Spleen (tissue), 11 donors: ENCODE data around the gene USP37. TPM values are rescaled to one million over a fixed set of nuclear protein-coding genes. Genes with fewer than 3 reads are reported as not detected.
A peak's percentile ranks its signal among the peaks of the same experiment; 100 is the strongest.

Experiments used
- DNase-seq: peaks from one replicate; pipeline ENCODE4 v3.0.0-alpha.2; 2020
- H3K27ac ChIP-seq, 8 donors: fragments of 200-600 bp; sonication (generic) in 7 of 8; 1 replicate in 4 of 8; 2 replicates in 4 of 8; pipeline versions ENCODE4 v1.5.0 to v1.8.0; 2016 to 2021; ENCODE audit warnings: inconsistent platforms in 4 of 8, mild to moderate bottlenecking in 4 of 8, moderate library complexity in 1 of 8
- H3K27me3 ChIP-seq, 7 donors: fragments of 200-600 bp; sonication (generic) in 6 of 7; replicated peaks in 1 of 7; 1 replicate in 4 of 7; 2 replicates in 3 of 7; pipeline versions ENCODE4 v1.5.0 to v1.8.0; 2016 to 2021; ENCODE audit warnings: inconsistent platforms in 3 of 7, mild to moderate bottlenecking in 1 of 7
- H3K36me3 ChIP-seq, 6 donors: fragments of 200-600 bp; sonication (generic) in 5 of 6; 1 replicate in 4 of 6; 2 replicates in 2 of 6; pipeline versions ENCODE4 v1.5.0 to v1.8.0; 2016 to 2021; ENCODE audit warnings: inconsistent platforms in 2 of 6
- H3K4me1 ChIP-seq, 6 donors: fragments of 200-600 bp; sonication (generic) in 5 of 6; 1 replicate in 3 of 6; 2 replicates in 3 of 6; pipeline versions ENCODE4 v1.5.0 to v1.8.0; 2016 to 2021; ENCODE audit warnings: inconsistent platforms in 3 of 6
- H3K4me3 ChIP-seq, 8 donors: fragments of 200-600 bp; sonication (generic) in 7 of 8; 1 replicate in 4 of 8; 2 replicates in 4 of 8; pipeline versions ENCODE4 v1.5.0 to v1.8.0; 2016 to 2021; ENCODE audit warnings: inconsistent platforms in 4 of 8, mild to moderate bottlenecking in 4 of 8, moderate library complexity in 2 of 8
- H3K9me3 ChIP-seq, 8 donors: fragments of 200-600 bp; sonication (generic) in 7 of 8; 1 replicate in 4 of 8; 2 replicates in 4 of 8; pipeline versions ENCODE4 v1.5.0 to v1.8.0; 2016 to 2021; ENCODE audit warnings: inconsistent platforms in 4 of 8
- POLR2A ChIP-seq, 3 donors: fragments of 450-650 bp; IDR thresholded peaks; one replicate each; pipeline ENCODE4 v1.5.1; 2017; ENCODE audit warnings: antibody characterized with exemption in 3 of 3, mild to moderate bottlenecking in 1 of 3
- POLR2AphosphoS5 ChIP-seq, 3 donors: sonication (generic); formaldehyde crosslinking; IDR thresholded peaks; one replicate each; pipeline ENCODE4 v1.5.1; 2017; ENCODE audit warnings: antibody characterized with exemption in 3 of 3
- WGBS, 5 donors: extraction: QIAGEN DNeasy Blood & Tissue Kit in 3 of 5; methylation state at CpG; one replicate each; pipeline versions ENCODE4 v1.1.5 to v1.1.7; 2013 to 2018; 5-methylcytosine and 5-hydroxymethylcytosine counted together
- intact Hi-C: fragments of 100-400 bp; cut with DNase I; formaldehyde crosslinking; loops from one replicate; pipeline ENCODE4 v1.15.0; 2023; ENCODE audit warnings: low total_unique reads
- polyA plus RNA-seq, 3 donors: library from polyadenylated mRNA; stranded (reverse); fragments of 200-250 nt; gene quantifications; one replicate each; pipeline ENCODE4 v1.2.1, GENCODE V29; 2013
- total RNA-seq, 7 donors: library from RNA; depleted of rRNA in 3 of 7; stranded (reverse); fragments of >200 nt in 3 of 7; fragmentation: NEBNext Ultra II Directional in 4 of 7; extraction: Animal tissue kit (Norgen Biotek cat#: 25700) in 4 of 7; gene quantifications; one replicate each; pipeline versions ENCODE4 v1.1.0 to v1.2.1, GENCODE V29; 2016 to 2021
- TF ChIP-seq, protein P1 (sequence below), 11 experiments: fragments of 200-600 bp in 7 of 11; fragments of 450-650 bp in 4 of 11; sonication (generic) in 4 of 11; IDR thresholded peaks in 8 of 11; conservative IDR thresholded peaks in 3 of 11; 1 replicate in 7 of 11; 2 replicates in 4 of 11; pipeline versions ENCODE4 v1.4.0 to v1.8.0; 2016 to 2021; ENCODE audit warnings: antibody characterized with exemption in 11 of 11, inconsistent platforms in 4 of 11, mild to moderate bottlenecking in 1 of 11
- donor health status: healthy with polysubstance abuse.
- donor health status: DM: no; HTN: no; CAD: no; lungs with moderate emphysema.
- donor health status: DM: no; HTN: no; CAD: no.
- donor health status: Bipolar disorder and iron deficiency.
- donor health status: healthy.
- donor health status: DM: no; HTN: no; CAD: no.
- donor health status: DM: yes; HTN: yes; CAD: no.

Gene USP37
- total and polyA plus RNA-seq, 10 donors, result 1.8 to 19.2 (median 14.1) TPM

- Histone ChIP-seq H3K27me3 (no peaks in the 10 kb centered on the region), H3K9me3 (no peaks in the 10 kb centered on the region), H3K4me3 (no peak overlapping the region), H3K36me3 (peaks cover 0 to 79% (median 26%) of the 10 kb centered on the region in 6 donors), H3K27ac (no peak overlapping the region), H3K4me1 (peaks cover 0 to 57% (median 21%) of the 10 kb centered on the region in 6 donors)
- no peak for TF ChIP-seq POLR2A (IDR thresholded peaks at IDR 0.05)
- TF ChIP-seq, protein P1, sequence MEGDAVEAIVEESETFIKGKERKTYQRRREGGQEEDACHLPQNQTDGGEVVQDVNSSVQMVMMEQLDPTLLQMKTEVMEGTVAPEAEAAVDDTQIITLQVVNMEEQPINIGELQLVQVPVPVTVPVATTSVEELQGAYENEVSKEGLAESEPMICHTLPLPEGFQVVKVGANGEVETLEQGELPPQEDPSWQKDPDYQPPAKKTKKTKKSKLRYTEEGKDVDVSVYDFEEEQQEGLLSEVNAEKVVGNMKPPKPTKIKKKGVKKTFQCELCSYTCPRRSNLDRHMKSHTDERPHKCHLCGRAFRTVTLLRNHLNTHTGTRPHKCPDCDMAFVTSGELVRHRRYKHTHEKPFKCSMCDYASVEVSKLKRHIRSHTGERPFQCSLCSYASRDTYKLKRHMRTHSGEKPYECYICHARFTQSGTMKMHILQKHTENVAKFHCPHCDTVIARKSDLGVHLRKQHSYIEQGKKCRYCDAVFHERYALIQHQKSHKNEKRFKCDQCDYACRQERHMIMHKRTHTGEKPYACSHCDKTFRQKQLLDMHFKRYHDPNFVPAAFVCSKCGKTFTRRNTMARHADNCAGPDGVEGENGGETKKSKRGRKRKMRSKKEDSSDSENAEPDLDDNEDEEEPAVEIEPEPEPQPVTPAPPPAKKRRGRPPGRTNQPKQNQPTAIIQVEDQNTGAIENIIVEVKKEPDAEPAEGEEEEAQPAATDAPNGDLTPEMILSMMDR (IDR thresholded peaks at IDR 0.05 in 8 of 11, conservative IDR thresholded peaks at IDR 0.05 in 3 of 11), result no peak
- TF ChIP-seq POLR2AphosphoS5 (IDR thresholded peaks at IDR 0.05), result no peak
- intact Hi-C loops, result no loop called here
- 95 to 99% (median 97%) methylated on average over 3 of the region's 3 CpGs for WGBS, 5 donors
- no peak for DNase-seq
Measured at GRCh38 chr2:218578272-218578877, 10.2 kb upstream of the USP37 start.

DNA sequence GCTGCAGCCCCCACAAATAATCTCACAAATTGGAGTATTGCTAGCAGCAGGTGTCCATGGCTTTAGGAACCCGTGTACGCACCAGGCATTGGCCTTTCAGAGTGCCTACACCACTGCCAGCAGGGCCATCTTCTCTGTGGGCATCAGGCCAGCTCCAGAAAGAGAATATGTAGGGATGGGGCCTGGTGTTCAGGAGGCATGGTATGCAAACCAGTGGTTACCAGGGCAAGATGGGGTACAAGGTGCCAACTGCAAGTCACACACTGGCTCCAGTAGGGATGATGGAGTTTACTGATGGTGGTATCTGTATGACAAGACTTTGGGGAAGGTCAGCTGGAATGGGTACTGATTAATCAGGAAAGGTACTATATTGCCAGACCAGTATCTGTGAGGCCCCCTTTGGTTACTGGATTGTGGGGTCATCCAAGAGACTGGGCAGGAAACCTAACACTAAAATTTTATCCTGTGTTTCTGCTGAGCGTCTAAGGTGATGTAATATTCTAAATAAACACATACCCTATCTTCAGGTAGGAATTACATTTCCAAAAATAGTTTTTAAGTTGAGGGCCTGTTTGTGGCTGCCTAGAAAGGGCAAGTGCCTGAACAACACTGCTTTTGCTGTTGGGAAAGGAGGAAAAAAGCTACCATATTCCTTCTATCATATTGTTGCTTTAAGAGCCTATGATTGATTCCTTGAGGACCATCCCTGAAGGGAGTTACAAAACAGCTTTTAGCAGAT is 9.5 kb upstream of the USP37 start:
- Histone ChIP-seq H3K27me3 (no peaks in the 10 kb centered on the region), H3K36me3 (peaks cover 0 to 79% (median 24%) of the 10 kb centered on the region in 6 donors), H3K4me3 (no peak overlapping the region), H3K4me1 (peaks cover 0 to 65% (median 25%) of the 10 kb centered on the region in 6 donors), H3K9me3 (no peaks in the 10 kb centered on the region), H3K27ac (no peak overlapping the region)
- TF ChIP-seq, protein P1 (IDR thresholded peaks at IDR 0.05 in 8 of 11, conservative IDR thresholded peaks at IDR 0.05 in 3 of 11), result no peak
- TF ChIP-seq POLR2AphosphoS5 (IDR thresholded peaks at IDR 0.05) (no peak), POLR2A (IDR thresholded peaks at IDR 0.05) (no peak)
- no peak for DNase-seq
- intact Hi-C loops, result no loop called here
- 89 to 96% (median 94%) methylated on average over 3 of the region's 3 CpGs for WGBS, 5 donors

- H3K27me3 ChIP-seq, result no peaks in the 10 kb centered on the region
- 94 to 97% (median 95%) methylated on average over 4 of the region's 4 CpGs for WGBS, 5 donors
- intact Hi-C loops, result no loop called here
- no peak overlapping the region for H3K27ac ChIP-seq
- H3K4me1 ChIP-seq, result peaks cover 0 to 73% (median 31%) of the 10 kb centered on the region in 6 donors
- TF ChIP-seq, protein P1 (IDR thresholded peaks at IDR 0.05 in 8 of 11, conservative IDR thresholded peaks at IDR 0.05 in 3 of 11), result no peak
- TF ChIP-seq POLR2AphosphoS5 (IDR thresholded peaks at IDR 0.05) (no peak), POLR2A (IDR thresholded peaks at IDR 0.05) (no peak)
- no peak for DNase-seq
- H3K4me3 ChIP-seq, result no peak overlapping the region
- H3K36me3 ChIP-seq, result peaks cover 0 to 79% (median 24%) of the 10 kb centered on the region in 6 donors
- no peaks in the 10 kb centered on the region for H3K9me3 ChIP-seq
Measured at GRCh38 chr2:218576854-218577253, 8.7 kb upstream of the USP37 start.

DNA sequence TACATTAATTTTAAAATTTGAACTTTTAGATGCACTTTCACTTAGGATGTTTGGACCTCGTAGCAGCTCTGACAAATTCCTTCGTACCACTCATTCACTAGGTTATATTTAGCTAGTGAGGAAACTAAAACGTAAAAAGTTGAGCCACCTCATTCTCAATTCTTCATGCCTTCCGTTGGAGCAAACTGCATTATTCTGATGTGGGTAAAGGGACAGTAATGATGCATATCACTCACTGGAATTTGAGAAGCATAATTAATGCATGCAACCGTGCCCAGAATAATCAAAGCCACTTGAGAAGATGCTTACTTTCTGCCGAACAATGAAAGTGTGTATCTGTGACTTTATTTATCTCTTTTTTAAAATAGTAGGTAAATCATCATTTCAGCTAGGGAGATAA is 2.7 kb upstream of the USP37 start:
- Histone ChIP-seq H3K4me1 (peaks cover 29 to 88% (median 65%) of the 10 kb centered on the region in 6 donors), H3K9me3 (no peaks in the 10 kb centered on the region), H3K4me3 (peak overlapping the region in 3 of 8 donors; percentile 82 to 88 (median 87)), H3K27ac (peak overlapping the region in 7 of 8 donors; percentile 89 to 97 (median 96)), H3K27me3 (no peaks in the 10 kb centered on the region), H3K36me3 (peaks cover 0 to 46% (median 13%) of the 10 kb centered on the region in 6 donors)
- DNase-seq, result no peak
- no peak for TF ChIP-seq POLR2A (IDR thresholded peaks at IDR 0.05)
- TF ChIP-seq, protein P1 (IDR thresholded peaks at IDR 0.05 in 8 of 11, conservative IDR thresholded peaks at IDR 0.05 in 3 of 11), result no peak
- no peak for TF ChIP-seq POLR2AphosphoS5 (IDR thresholded peaks at IDR 0.05)
- intact Hi-C loops, result no loop called here
- 19 to 33% (median 30%) methylated on average over 6 of the region's 6 CpGs for WGBS, 5 donors
